ENCODE measurements around the gene PTPN5.
"Not testable (repeated sequence)": the region's sequence is repeated elsewhere in the genome, so short reads cannot be mapped to it uniquely, and the experiment has no call there.

Gene PTPN5

DNA sequence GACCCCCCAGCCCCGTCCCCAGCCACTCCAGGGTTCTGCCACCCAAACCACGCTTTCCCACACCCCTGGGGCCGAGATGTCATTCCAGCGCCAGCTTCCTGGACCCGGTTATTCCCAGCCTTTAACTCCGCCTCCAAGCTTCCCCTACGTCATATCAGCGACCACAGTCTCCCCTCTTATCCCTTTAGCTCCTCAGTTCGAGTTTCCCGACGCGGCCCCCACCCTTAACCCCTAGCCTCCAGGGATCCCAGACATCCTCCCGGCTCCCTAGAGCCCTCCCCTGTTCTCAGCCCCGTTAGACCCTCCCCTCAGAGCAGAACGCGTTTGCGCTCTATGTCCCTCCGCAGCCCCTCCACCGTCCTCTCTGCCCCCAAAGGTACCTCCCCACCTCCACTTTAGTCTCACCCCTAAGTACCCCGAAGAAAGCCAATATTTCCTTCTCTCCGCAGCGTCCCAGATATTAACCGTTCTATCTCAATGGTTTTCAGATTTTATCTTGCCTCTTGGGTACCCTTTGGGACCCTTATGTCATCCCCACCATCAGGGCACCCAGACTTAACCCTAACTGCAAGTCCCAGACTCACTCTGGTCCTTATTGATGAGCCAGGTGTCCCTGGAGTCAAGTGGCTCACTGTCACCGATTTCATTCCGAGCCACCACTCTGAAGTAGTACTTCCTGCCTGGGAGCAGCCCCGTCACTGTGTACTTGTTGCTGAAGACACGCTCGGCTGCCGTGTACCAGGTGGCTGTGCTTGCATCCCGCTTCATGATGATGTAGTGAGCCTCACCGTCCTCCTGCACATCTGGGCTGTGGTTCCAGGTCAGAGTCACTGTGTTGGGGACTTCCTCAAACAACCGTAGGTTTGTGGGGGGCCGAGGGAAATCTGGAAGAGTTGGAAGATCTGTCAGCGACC is 85.0 kb downstream of the PTPN5 start:
- no peak for DNase-seq

DNA sequence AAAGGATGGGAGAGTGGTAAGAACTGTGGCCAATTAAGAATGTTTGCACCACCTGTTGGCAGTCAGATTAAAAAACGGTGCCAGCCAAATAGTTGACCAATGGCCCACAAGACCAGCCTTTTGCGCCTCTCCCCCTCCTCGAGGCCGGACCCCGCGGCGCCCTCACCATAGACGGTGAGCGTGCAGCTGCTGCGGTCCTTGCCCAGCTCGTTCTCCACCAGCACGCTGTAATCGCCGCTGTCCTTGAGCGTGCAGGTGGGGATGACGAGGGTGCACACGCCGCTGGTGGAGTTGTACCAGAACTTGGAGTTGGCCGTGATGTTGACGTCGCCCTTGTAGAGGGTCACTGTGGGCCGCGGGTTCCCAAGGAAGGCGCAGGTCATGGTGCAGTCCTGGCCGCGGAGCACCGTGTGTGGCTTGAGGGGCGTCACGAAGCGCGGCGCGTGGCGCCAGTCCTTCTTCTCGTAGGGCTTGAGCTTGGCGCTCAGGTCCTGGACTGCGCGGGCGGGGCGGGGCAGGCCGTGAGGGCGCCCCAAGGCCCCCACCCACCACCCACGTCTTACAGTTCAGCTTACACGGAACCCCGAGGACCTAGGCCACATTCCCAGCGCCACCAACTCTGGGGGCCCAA is 85.8 kb downstream of the PTPN5 start:
- DNase-seq: no peak

DNA sequence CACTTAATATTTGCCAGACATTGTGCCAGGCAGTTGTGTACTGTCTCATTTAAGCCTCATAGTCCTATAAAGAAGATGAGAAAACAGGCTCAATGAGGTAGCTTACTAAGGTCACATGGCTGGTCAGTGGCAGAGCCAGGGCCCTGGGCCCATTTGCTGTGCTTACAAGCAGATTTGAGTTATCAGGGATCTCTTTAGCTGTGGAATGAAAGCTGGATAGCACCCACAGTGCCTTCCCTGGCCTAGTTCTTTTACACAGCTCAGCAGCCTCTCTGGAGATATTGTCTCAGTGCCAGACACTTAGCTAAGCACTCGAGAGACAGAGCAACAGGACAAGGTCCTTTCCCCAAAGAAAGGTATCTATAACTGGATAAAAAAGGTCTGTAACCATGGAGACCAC is 86.9 kb downstream of the PTPN5 start:
- no peak for DNase-seq

GRCh38 chr11:18704045-18704645 is 87.5 kb downstream of the PTPN5 start:
- no peak for DNase-seq

GRCh38 chr11:18703001-18703763 is 88.4 kb downstream of the PTPN5 start:
- no peak for DNase-seq

- DNase-seq: no peak
Measured at GRCh38 chr11:18701614-18702216, 89.9 kb downstream of the PTPN5 start.

GRCh38 chr11:18700872-18701271 is 90.7 kb downstream of the PTPN5 start:
- no peak for DNase-seq

- DNase-seq: no peak
Measured at GRCh38 chr11:18700375-18700774, 91.2 kb downstream of the PTPN5 start.

GRCh38 chr11:18699848-18700261 is 91.7 kb downstream of the PTPN5 start:
- DNase-seq: no peak

- no peak for DNase-seq
Measured at GRCh38 chr11:18699269-18699596, 92.4 kb downstream of the PTPN5 start.

- DNase-seq: peak; percentile 58
Measured at GRCh38 chr11:18698341-18699268, 93.0 kb downstream of the PTPN5 start, which contains the start of gene TMEM86A. Gene TMEM86A (plus strand): TSS chr11:18698779. CDS start chr11:18698887, 108 bp downstream.

DNA sequence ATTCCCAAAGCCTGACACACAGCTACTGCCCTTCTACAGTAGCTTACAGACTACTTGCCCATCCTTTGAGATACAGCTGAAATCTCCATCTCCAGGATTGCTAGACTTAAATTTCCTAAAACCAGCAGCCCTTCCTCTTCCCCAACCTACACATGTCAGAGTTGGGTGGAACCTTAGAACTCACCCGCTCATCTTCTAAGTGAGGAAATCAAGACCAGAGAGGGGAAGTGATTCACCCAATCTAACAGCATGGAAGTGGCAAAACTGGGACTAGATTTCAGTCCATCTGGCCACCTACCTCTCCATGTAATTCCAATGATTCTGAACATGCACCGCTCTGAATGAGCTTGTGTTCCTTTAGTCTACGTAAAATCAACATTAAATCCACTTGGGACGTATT is 94.0 kb downstream of the PTPN5 start:
- no peak for DNase-seq

DNA sequence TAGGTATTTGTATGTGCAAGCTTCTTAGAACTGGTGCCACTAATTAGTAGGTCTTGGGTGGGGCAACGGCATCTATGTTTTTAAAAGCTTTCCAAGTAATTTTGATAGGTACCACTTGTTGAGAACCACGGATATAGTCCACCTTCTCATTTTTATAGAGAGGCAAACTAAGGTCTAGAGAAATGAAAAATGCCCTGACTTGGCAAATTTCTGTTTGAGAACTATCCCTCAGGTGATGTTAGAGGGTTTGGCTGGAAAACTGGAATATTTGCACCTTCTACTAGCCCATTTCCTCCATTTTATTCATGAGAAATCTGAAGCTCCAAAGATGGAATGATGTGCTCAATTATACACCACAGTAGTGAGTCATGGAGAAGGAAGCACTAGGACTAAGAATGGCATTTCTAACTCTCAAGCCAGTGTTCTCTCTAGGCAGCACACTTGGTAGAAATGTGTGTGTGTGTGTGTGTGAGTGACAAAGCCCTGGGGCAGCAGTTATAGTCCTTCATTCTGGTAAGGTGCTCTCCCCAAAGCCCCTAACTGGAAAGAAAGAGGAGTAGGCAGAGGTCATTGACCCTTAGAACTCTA is 94.9 kb downstream of the PTPN5 start:
- DNase-seq: no peak

DNA sequence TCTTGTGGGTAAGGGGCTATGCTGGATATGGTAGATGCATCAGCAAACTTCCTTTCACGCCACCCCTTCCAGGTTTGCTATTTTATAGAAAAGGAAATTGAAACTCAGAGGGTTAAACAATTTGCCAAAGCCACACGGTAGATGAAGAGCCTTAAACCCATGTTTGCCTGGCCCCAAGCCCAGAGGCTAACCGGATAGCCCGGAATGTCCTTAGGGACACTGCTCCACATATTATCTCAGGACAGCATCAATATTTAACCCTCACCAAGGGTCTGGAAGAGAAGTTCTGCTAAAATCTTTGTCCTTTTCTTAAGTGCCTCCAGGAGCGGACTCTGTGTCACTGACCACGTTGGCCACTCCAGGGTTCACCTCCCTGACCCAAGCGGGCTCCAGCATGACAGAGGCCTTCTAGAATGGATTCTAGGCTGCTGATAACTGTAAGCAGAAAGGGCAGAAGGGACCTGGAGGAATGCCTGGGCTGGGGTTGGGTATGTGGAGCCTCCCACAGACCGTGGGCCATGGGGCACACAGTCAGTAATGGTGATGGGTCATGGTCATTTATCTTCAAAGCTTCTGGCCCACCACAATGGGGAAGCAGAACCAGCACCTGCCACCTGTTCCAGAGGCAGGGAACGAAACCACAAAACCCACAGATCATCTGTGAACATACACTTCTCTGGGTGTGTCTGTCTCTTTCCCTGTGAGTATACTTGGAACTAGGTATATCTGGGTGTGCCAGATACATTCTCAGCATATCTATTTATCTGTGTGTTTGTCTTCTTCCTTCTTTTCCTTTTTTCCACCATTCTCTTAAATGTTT is 98.4 kb downstream of the PTPN5 start:
- no peak for DNase-seq

- DNase-seq: not testable (repeated sequence)
Measured at GRCh38 chr11:18691467-18692140, 100.0 kb downstream of the PTPN5 start.

DNA sequence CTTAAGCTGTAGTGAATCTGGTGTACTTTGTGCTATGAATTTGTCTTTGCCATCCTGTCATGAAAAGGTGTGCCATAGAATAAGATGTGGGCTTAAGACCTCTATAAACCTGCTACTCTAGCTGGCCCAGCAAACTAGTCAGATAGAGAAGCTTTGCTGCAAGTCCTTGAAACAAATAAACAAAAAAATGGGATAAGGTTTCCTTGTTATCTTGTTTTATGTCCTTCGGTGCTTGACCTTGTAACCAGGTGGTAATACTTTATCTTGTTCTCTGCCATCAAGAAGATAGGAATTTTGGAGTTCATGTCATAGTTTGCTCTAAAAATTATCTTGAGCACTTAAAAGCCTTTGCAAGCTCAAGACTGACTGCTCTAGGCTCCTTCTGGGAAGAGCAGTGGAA is 107.3 kb downstream of the PTPN5 start:
- no peak for DNase-seq

DNA sequence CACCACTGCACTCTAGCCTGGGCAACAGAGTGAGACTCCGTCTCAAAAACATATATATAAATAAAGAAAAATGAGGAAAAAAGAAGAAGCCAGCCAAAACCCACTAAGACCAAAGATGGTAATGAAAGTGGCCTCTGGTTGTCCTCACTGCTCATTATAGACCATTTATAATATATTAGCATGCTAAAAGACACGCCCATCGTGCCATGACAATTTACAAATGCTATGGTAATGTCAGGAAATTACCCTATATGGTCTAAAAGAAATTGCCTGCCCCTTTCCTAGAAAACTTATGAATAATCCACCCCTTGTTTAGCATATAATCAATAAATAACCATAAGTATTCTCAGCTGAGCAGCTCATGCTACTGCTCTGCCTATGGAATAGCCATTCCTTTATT is 109.1 kb downstream of the PTPN5 start:
- DNase-seq: no peak

DNA sequence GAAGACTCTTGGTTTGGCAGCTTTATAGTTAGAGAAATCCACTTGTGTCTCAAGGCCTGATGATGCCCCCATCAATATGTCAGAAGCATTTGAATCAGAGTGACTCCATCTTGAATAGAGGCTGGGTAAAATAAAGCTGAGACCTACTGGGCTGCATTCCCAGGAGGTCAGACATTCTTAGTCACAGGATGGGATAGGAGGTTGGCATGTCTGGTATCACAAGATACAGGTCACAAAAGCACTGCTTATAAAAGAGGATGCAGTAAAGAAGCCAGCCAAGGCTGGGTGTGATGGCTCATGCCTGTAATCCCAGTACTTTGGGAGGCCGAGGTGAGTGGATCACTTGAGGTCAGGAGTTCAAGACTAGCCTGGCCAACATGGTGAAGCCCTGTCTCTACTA is 109.6 kb downstream of the PTPN5 start:
- DNase-seq: not testable (repeated sequence)
